Activated CD4-positive, alpha-beta T cell treated with anti-CD3 and anti-CD28 coated beads, Interleukin-2, amount 10 ng/mL, durations not matched to agents 24 days and 14 days (primary cell): ENCODE measurements around the gene CDC45. TPM values are rescaled to one million over a fixed set of nuclear protein-coding genes. Genes with fewer than 3 reads are reported as not detected.
A peak's percentile ranks its signal among the peaks of the same experiment; 100 is the strongest.

Experiments used
- DNase-seq: peaks from one replicate; pipeline ENCODE4 v3.0.0; 2022
- H3K27ac Mint-ChIP-seq: one replicate; pipeline ENCODE4 v1.8.0; 2022; ENCODE audit warnings: mild to moderate bottlenecking, mixed read lengths
- H3K27me3 Mint-ChIP-seq: one replicate; pipeline ENCODE4 v1.8.0; 2022; ENCODE audit warnings: mixed read lengths
- H3K36me3 Mint-ChIP-seq: one replicate; pipeline ENCODE4 v1.8.0; 2022; ENCODE audit warnings: low read depth, mild to moderate bottlenecking, mixed read lengths
- H3K4me1 Mint-ChIP-seq: one replicate; pipeline ENCODE4 v1.8.0; 2021; ENCODE audit warnings: mixed read lengths
- H3K4me3 Mint-ChIP-seq: one replicate; pipeline ENCODE4 v1.8.0; 2022; ENCODE audit warnings: mild to moderate bottlenecking, moderate library complexity, mixed read lengths
- H3K9me3 Mint-ChIP-seq: one replicate; pipeline ENCODE4 v1.8.0; 2021; ENCODE audit warnings: mixed read lengths
- intact Hi-C: fragments of 100-400 bp; cut with micrococcal nuclease; formaldehyde crosslinking; loops from one replicate; pipeline ENCODE4 v1.15.1; 2023
- total RNA-seq: library from RNA; stranded (reverse); gene quantifications from 2 replicates; pipeline ENCODE4 v1.2.3, GENCODE V29; 2022

CDC45 gene
- total RNA-seq, 1 donor from 2014 or later: 123 TPM

- Mint-ChIP-seq H3K36me3 (peaks cover 46% of the 10 kb centered on the region), H3K4me1 (peaks cover 2% of the 10 kb centered on the region), H3K27me3 (no peaks in the 10 kb centered on the region), H3K27ac (peak overlapping the region; percentile 42), H3K9me3 (no peaks in the 10 kb centered on the region), H3K4me3 (no peak overlapping the region)
- intact Hi-C loops: no loop called here
- no peak for DNase-seq
Observed at GRCh38 chr22:19455033-19455432, 24.7 kb upstream of the CDC45 start.

GRCh38 chr22:19455585-19456370 lies 23.9 kb upstream of the CDC45 start:
- Mint-ChIP-seq H3K9me3 (no peaks in the 10 kb centered on the region), H3K36me3 (peaks cover 47% of the 10 kb centered on the region), H3K4me1 (peaks cover 2% of the 10 kb centered on the region), H3K27ac (peak overlapping the region; percentile 51), H3K4me3 (no peak overlapping the region), H3K27me3 (no peaks in the 10 kb centered on the region)
- intact Hi-C loops: no loop called here
- no peak for DNase-seq

GRCh38 chr22:19456541-19456940 lies 23.2 kb upstream of the CDC45 start:
- Mint-ChIP-seq H3K27me3 (no peaks in the 10 kb centered on the region), H3K4me1 (peaks cover 2% of the 10 kb centered on the region), H3K27ac (peak overlapping the region; percentile 51), H3K36me3 (peaks cover 52% of the 10 kb centered on the region), H3K9me3 (no peaks in the 10 kb centered on the region), H3K4me3 (no peak overlapping the region)
- intact Hi-C loops: no loop called here
- DNase-seq: no peak

GRCh38 chr22:19457828-19458428 lies 21.8 kb upstream of the CDC45 start:
- no peak for DNase-seq
- H3K27ac Mint-ChIP-seq: no peak overlapping the region
- no peaks in the 10 kb centered on the region for H3K9me3 Mint-ChIP-seq
- peaks cover 49% of the 10 kb centered on the region for H3K36me3 Mint-ChIP-seq
- intact Hi-C loops: no loop called here
- no peaks in the 10 kb centered on the region for H3K27me3 Mint-ChIP-seq
- peaks cover 2% of the 10 kb centered on the region for H3K4me1 Mint-ChIP-seq
- H3K4me3 Mint-ChIP-seq: no peak overlapping the region

GRCh38 chr22:19460036-19460435 lies 19.7 kb upstream of the CDC45 start:
- Mint-ChIP-seq H3K27me3 (no peaks in the 10 kb centered on the region), H3K4me3 (no peak overlapping the region)

GRCh38 chr22:19461506-19461905 lies 18.2 kb upstream of the CDC45 start:
- H3K4me3 Mint-ChIP-seq: no peak overlapping the region
- no peak overlapping the region for H3K27ac Mint-ChIP-seq
- peaks cover 46% of the 10 kb centered on the region for H3K36me3 Mint-ChIP-seq
- intact Hi-C loops: no loop called here
- peaks cover 1% of the 10 kb centered on the region for H3K4me1 Mint-ChIP-seq
- no peaks in the 10 kb centered on the region for H3K9me3 Mint-ChIP-seq
- no peaks in the 10 kb centered on the region for H3K27me3 Mint-ChIP-seq
- DNase-seq: no peak

More at GRCh38 chr22:19460036-19460435, 19.7 kb upstream of the CDC45 start:
- Mint-ChIP-seq H3K27ac (no peak overlapping the region), H3K9me3 (no peaks in the 10 kb centered on the region), H3K36me3 (peaks cover 47% of the 10 kb centered on the region), H3K4me1 (peaks cover 1% of the 10 kb centered on the region)
- no peak for DNase-seq
- intact Hi-C loops: no loop called here

- Mint-ChIP-seq H3K9me3 (no peaks in the 10 kb centered on the region), H3K4me1 (peaks cover 1% of the 10 kb centered on the region), H3K36me3 (peaks cover 48% of the 10 kb centered on the region), H3K27me3 (no peaks in the 10 kb centered on the region), H3K27ac (no peak overlapping the region), H3K4me3 (no peak overlapping the region)
- DNase-seq: no peak
- intact Hi-C loops: no loop called here
Observed at GRCh38 chr22:19463008-19463407, 16.7 kb upstream of the CDC45 start.

GRCh38 chr22:19463491-19464469 lies 15.9 kb upstream of the CDC45 start:
- DNase-seq: no peak
- H3K27ac Mint-ChIP-seq: peak overlapping the region; percentile 25
- H3K36me3 Mint-ChIP-seq: peaks cover 54% of the 10 kb centered on the region
- H3K4me3 Mint-ChIP-seq: no peak overlapping the region
- H3K27me3 Mint-ChIP-seq: no peaks in the 10 kb centered on the region
- H3K9me3 Mint-ChIP-seq: no peaks in the 10 kb centered on the region
- H3K4me1 Mint-ChIP-seq: peaks cover 1% of the 10 kb centered on the region
- intact Hi-C loops: no loop called here

GRCh38 chr22:19464546-19464945 lies 15.2 kb upstream of the CDC45 start:
- Mint-ChIP-seq H3K9me3 (no peaks in the 10 kb centered on the region), H3K4me3 (no peak overlapping the region), H3K27me3 (no peaks in the 10 kb centered on the region), H3K4me1 (peaks cover 1% of the 10 kb centered on the region), H3K27ac (peak overlapping the region; percentile 25), H3K36me3 (peaks cover 60% of the 10 kb centered on the region)
- intact Hi-C loops: no loop called here
- no peak for DNase-seq

GRCh38 chr22:19464975-19465374 lies 14.7 kb upstream of the CDC45 start:
- Mint-ChIP-seq H3K27ac (no peak overlapping the region), H3K36me3 (peaks cover 62% of the 10 kb centered on the region), H3K4me1 (peaks cover 1% of the 10 kb centered on the region), H3K4me3 (no peak overlapping the region), H3K27me3 (no peaks in the 10 kb centered on the region), H3K9me3 (no peaks in the 10 kb centered on the region)
- no peak for DNase-seq
- intact Hi-C loops: no loop called here

- intact Hi-C loops: no loop called here
- Mint-ChIP-seq H3K4me3 (no peak overlapping the region), H3K36me3 (peaks cover 62% of the 10 kb centered on the region), H3K4me1 (peaks cover 1% of the 10 kb centered on the region), H3K9me3 (no peaks in the 10 kb centered on the region), H3K27me3 (no peaks in the 10 kb centered on the region), H3K27ac (no peak overlapping the region)
- DNase-seq: no peak
Observed at GRCh38 chr22:19466126-19466716, 13.5 kb upstream of the CDC45 start.

GRCh38 chr22:19466848-19467752 lies 12.6 kb upstream of the CDC45 start:
- no peaks in the 10 kb centered on the region for H3K27me3 Mint-ChIP-seq
- H3K36me3 Mint-ChIP-seq: peaks cover 63% of the 10 kb centered on the region
- H3K27ac Mint-ChIP-seq: no peak overlapping the region
- H3K4me3 Mint-ChIP-seq: no peak overlapping the region
- H3K4me1 Mint-ChIP-seq: peaks cover 1% of the 10 kb centered on the region
- H3K9me3 Mint-ChIP-seq: no peaks in the 10 kb centered on the region
- DNase-seq: no peak
- intact Hi-C loops: no loop called here

- Mint-ChIP-seq H3K27ac (no peak overlapping the region), H3K9me3 (no peaks in the 10 kb centered on the region), H3K27me3 (no peaks in the 10 kb centered on the region), H3K36me3 (peaks cover 63% of the 10 kb centered on the region), H3K4me3 (no peak overlapping the region), H3K4me1 (peaks cover 1% of the 10 kb centered on the region)
- intact Hi-C loops: no loop called here
- DNase-seq: no peak
Observed at GRCh38 chr22:19467912-19468311, 11.8 kb upstream of the CDC45 start.
